ENCODE data around the gene BCAS4.
"Not testable (repeated sequence)": the region's sequence is repeated elsewhere in the genome, so short reads cannot be mapped to it uniquely, and the experiment has no call there.

BCAS4 gene

DNA sequence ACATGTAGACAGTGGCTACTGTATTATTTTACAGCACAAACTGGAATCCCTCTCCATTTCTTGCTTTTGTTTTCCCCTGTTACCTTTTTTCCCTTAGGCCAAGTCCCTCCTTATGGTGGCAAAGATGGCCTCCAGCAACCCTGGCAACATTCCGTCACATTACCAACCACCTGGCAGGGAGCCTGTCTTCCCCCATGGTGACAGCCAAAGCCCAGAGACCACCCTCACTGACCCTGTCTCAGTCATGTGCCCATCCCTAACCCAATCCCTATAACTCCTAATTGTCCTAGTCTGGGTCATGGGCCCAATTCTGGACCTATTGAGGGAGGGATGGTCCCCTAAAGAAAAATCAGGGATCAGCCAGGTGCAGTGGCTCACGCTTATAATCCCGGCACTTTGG lies 35.9 kb upstream of the BCAS4 start:
- FAIRE-seq: no peak
- DNase-seq (ENCODE audit: insufficient read length, low spot score): no peak
- TF ChIP-seq POLR2A (IDR thresholded peaks at IDR 0.05; ENCODE audit: low read depth, low read length): no peak
- TF ChIP-seq TAF1 (IDR thresholded peaks at IDR 0.05; ENCODE audit: low read depth, low read length): no peak
- no peak for TF ChIP-seq POLR2AphosphoS5 (IDR thresholded peaks at IDR 0.05; ENCODE audit: low read depth, low read length)
- TF ChIP-seq SPI1 (IDR thresholded peaks at IDR 0.05; ENCODE audit: low read depth, low read length): no peak
- TF ChIP-seq POU2F2 (IDR thresholded peaks at IDR 0.05; ENCODE audit: low read depth, low read length): no peak
- no peak for TF ChIP-seq PAX5 (IDR thresholded peaks at IDR 0.05; ENCODE audit: insufficient read depth, low read length, severe bottlenecking)

DNA sequence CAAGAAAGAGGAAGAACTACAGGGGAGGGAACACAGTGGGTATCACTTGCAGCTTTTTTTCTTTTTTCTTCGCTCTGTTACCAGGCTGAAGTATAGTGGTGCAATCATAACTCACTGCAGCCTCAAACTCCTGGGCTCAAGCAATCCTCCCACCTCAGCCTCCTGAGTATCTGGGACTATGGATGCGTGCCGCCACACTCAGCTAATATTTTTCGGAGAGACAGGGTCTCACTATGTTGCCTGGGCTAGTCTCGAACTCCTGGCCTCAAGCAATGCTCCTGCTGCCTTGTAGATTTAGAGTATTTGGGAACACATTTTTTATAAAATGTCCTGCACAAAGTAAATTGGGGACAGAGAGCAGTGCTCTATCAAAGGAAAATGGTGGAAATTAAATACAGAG lies 35.2 kb upstream of the BCAS4 start:
- no peak for TF ChIP-seq TAF1 (IDR thresholded peaks at IDR 0.05; ENCODE audit: low read depth, low read length)
- no peak for TF ChIP-seq PAX5 (IDR thresholded peaks at IDR 0.05; ENCODE audit: insufficient read depth, low read length, severe bottlenecking)
- TF ChIP-seq POLR2A (IDR thresholded peaks at IDR 0.05; ENCODE audit: low read depth, low read length): no peak
- no peak for TF ChIP-seq POU2F2 (IDR thresholded peaks at IDR 0.05; ENCODE audit: low read depth, low read length)
- TF ChIP-seq SPI1 (IDR thresholded peaks at IDR 0.05; ENCODE audit: low read depth, low read length): no peak
- no peak for TF ChIP-seq POLR2AphosphoS5 (IDR thresholded peaks at IDR 0.05; ENCODE audit: low read depth, low read length)
- DNase-seq (ENCODE audit: insufficient read length, low spot score): no peak

DNA sequence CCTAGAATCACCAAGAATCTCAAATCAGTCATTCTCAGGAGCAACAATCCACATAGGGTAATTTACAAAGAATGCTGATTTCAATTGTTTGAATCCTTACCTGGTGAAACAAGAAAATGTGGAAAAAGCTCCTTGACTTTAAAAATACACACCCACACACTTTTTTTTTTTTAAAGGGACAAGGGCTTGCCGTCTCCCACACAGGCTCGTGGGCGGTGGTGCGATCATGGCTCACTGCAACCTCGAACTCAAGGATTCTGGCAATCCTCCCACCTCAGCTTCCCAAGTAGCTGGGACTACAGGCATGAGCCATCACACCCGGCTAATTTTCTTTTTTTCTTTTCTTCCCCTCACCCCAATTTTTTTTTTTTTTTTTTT lies 32.8 kb upstream of the BCAS4 start:
- FAIRE-seq: no peak
- no peak for DNase-seq (ENCODE audit: insufficient read length, low spot score)
- TF ChIP-seq TAF1 (IDR thresholded peaks at IDR 0.05; ENCODE audit: low read depth, low read length) (no peak), POLR2A (IDR thresholded peaks at IDR 0.05; ENCODE audit: low read depth, low read length) (no peak), PAX5 (IDR thresholded peaks at IDR 0.05; ENCODE audit: insufficient read depth, low read length, severe bottlenecking) (no peak), POU2F2 (IDR thresholded peaks at IDR 0.05; ENCODE audit: low read depth, low read length) (no peak), SPI1 (IDR thresholded peaks at IDR 0.05; ENCODE audit: low read depth, low read length) (no peak), POLR2AphosphoS5 (IDR thresholded peaks at IDR 0.05; ENCODE audit: low read depth, low read length) (no peak)

More for the DNA sequence above, 35.2 kb upstream of the BCAS4 start:
- FAIRE-seq: no peak

GRCh38 chr20:50762435-50763220 lies 32.2 kb upstream of the BCAS4 start:
- DNase-seq (ENCODE audit: insufficient read length, low spot score) (no peak), FAIRE-seq (no peak)

DNA sequence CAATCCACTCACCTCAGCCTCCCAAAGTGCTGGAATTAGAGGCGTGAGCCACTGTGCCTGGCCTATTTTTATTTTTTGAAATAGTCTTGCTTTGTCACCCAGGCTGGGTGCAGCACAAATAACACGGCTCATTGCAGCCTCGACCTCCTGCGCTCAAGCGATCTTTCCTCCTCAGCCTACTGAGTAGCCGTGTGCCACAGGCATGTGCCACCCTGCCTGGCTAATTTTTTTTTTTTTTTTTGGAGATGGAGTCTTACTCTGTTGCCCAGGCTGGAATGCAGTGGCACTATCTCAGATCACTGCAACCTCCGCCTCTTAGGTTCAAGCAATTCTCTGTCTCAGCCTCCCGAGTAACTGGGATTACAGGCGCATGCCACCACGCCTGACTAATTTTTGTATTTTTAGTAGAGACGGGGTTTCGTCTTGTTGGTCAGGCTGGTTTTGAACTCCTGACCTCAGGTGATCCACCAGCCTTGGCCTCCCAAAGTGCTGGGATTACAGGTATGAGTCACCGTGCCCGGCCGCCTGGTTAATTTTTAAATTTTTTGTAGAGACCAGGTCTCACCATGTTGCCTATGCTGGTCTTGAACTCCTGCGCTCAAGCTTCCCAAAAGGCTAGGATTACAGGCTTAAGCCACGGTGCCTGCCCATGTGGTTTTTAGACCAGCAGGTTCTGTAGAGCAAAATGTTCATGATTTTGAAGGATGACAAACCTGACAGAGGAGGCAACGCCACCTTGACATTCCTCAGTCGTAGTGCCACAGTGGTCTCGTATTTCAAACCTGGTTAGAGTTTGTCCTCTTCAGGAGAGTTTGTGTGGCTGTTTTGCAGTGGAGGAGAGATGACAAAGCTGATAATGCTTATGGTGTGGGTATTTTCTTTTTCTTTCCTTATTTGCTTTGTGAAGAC lies 31.1 kb upstream of the BCAS4 start:
- FAIRE-seq; DNase-seq (ENCODE audit: insufficient read length, low spot score): not testable (repeated sequence)

More at GRCh38 chr20:50762435-50763220, 32.2 kb upstream of the BCAS4 start:
- TF ChIP-seq POLR2A (IDR thresholded peaks at IDR 0.05; ENCODE audit: low read depth, low read length): no peak

- not testable (repeated sequence) for FAIRE-seq; DNase-seq (ENCODE audit: insufficient read length, low spot score)
Measured at GRCh38 chr20:50765251-50765650, 29.6 kb upstream of the BCAS4 start.

GRCh38 chr20:50765674-50766073 lies 29.2 kb upstream of the BCAS4 start:
- TF ChIP-seq POU2F2 (IDR thresholded peaks at IDR 0.05; ENCODE audit: low read depth, low read length) (no peak), PAX5 (IDR thresholded peaks at IDR 0.05; ENCODE audit: insufficient read depth, low read length, severe bottlenecking) (no peak), POLR2A (IDR thresholded peaks at IDR 0.05; ENCODE audit: low read depth, low read length) (no peak), SPI1 (IDR thresholded peaks at IDR 0.05; ENCODE audit: low read depth, low read length) (no peak), TAF1 (IDR thresholded peaks at IDR 0.05; ENCODE audit: low read depth, low read length) (no peak), POLR2AphosphoS5 (IDR thresholded peaks at IDR 0.05; ENCODE audit: low read depth, low read length) (no peak)
- DNase-seq (ENCODE audit: insufficient read length, low spot score) (no peak), FAIRE-seq (no peak)

DNA sequence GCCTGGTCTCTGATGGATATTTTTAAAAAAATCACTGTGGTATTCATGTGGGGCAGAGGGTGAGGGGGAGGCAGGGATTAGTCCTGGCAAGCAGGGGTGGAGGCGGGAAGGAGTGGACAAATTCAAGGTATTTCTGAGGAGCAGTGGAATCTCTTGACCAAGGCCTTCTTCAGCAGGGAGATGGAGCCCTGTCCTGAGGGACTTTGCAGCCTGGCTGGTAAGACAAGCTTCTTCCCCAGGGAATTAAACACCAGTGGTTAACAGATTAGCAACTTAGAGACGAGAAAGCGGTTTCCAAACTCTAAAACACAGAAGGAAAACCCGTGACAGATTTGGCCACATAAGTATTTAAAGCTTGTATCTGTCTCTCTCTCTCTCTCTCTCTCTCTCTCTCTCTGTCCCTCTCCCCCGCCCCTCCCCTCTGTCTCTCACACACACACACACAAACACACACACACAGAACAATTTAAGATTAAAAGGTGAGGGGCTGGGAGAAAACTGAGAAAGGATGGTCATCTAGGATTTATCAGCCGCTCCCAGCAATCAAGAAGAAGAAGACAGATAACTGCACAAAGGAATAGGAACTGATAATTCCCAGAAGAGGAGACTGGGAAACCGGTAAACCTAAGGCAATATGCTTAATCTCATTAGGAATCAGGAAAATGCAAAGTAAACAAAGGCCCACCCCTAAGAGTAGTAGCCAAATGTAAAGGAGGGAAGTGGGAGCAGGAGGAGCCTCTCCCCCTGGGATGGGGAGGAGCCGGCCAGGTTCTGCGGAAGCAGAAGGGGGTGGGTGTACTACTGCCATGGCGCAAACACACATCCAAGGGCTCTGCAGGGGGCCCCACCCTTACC lies 27.7 kb upstream of the BCAS4 start:
- not testable (repeated sequence) for DNase-seq (ENCODE audit: insufficient read length, low spot score); FAIRE-seq

GRCh38 chr20:50768991-50769390 lies 25.9 kb upstream of the BCAS4 start:
- FAIRE-seq; DNase-seq (ENCODE audit: insufficient read length, low spot score): not testable (repeated sequence)

GRCh38 chr20:50769551-50770085 lies 25.2 kb upstream of the BCAS4 start:
- not testable (repeated sequence) for FAIRE-seq; DNase-seq (ENCODE audit: insufficient read length, low spot score)

DNA sequence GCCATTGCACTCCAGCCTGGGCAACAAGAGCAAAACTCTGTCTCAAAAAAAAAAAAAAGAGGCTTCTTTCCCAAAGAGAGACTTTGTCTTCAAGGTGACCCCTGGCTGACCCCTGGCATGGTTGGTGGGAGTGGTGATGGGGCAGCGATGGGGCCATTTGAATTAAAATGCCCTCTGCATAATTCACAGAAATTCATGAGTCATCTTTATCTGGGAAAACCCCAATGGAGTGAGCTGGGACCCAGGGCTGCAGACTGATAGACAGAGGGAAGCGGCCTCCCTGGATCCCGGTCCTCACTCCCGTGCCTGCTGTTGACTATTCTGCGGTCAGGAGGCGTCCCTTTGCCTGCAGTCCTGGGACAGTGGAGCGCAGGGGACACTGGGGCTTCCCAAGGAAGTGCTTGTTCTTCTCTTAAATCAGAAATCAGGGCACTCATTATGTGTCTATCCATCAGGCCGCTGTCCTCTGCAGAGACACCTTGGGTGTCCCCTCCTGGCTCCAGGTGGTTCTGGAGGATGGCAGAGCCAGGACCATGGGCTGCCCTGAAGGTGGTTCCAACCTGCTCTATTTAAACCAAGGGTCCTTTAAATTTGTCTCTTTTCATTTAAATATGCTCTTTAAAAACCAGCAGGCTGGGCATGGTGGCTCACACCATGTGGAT lies 23.3 kb upstream of the BCAS4 start:
- DNase-seq (ENCODE audit: insufficient read length, low spot score); FAIRE-seq: not testable (repeated sequence)
